ENCODE measurements around the gene BEX4. TPM values are rescaled to one million over a fixed set of nuclear protein-coding genes. Genes with fewer than 3 reads are reported as not detected.
"Not testable (repeated sequence)": the region's sequence is repeated elsewhere in the genome, so short reads cannot be mapped to it uniquely, and the experiment has no call there.

BEX4 gene, protein sequence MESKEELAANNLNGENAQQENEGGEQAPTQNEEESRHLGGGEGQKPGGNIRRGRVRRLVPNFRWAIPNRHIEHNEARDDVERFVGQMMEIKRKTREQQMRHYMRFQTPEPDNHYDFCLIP
- polyA plus RNA-seq (2011; rRNA removed), result 13.6 and 38.7 TPM in 2 replicates
- 1.2 and 2.8 TPM in 2 replicates for polyA minus RNA-seq (2011; rRNA and poly(A)+ RNA removed)

DNA sequence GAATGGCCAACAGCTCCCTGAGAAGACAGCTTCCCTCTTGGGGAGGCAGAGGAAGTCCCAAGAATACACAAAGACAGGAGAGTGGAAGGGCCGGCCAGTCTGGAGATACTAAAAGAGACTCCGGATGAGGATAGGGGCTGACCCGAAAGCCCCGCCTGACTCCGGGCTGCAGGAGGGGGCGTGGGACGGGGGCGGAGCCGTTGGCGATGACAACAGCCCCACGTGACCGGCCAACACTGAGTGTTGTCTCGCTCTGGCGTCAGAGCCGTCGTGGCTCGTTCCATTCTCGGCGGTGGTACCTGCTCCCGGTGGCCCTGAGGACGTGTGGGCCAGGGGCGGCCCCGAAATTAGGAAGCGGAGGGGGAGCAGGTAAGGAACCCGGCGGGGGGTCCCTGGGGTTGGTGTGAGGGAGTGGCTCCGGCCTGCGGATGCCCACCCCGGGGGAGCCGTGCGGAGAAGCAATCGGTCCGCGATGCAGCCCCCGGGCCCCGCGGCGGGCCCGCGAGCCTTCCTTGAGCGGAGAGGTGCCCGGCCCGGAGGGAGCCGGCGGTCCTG lies at the start of gene BEX4:
BEX4 (plus strand) TSS at position 239 of the 555 bp plus-strand sequence. CDS start 1,046 bp downstream, outside the sequence.
- peak within 1 kb of the TSS; percentile 80 for H3K4me3 ChIP-seq (ENCODE audit: low read depth, low read length)
- ChIA-PET POLR2A (no interaction called here), CTCF (no interaction called here)
- H3K27me3 ChIP-seq (ENCODE audit: control insufficient read depth, insufficient read depth, low read length), result no peaks in the 10 kb centered on the region
- peak; percentile 25 for DNase-seq (ENCODE audit: low read depth)
- H3K36me3 ChIP-seq (ENCODE audit: control insufficient read depth, insufficient read depth, low read length), result no peaks in the 10 kb centered on the region
- TF ChIP-seq, protein P1, sequence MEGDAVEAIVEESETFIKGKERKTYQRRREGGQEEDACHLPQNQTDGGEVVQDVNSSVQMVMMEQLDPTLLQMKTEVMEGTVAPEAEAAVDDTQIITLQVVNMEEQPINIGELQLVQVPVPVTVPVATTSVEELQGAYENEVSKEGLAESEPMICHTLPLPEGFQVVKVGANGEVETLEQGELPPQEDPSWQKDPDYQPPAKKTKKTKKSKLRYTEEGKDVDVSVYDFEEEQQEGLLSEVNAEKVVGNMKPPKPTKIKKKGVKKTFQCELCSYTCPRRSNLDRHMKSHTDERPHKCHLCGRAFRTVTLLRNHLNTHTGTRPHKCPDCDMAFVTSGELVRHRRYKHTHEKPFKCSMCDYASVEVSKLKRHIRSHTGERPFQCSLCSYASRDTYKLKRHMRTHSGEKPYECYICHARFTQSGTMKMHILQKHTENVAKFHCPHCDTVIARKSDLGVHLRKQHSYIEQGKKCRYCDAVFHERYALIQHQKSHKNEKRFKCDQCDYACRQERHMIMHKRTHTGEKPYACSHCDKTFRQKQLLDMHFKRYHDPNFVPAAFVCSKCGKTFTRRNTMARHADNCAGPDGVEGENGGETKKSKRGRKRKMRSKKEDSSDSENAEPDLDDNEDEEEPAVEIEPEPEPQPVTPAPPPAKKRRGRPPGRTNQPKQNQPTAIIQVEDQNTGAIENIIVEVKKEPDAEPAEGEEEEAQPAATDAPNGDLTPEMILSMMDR (IDR thresholded peaks at IDR 0.05; ENCODE audit: insufficient read depth, low read depth, low read length), result no peak

DNA sequence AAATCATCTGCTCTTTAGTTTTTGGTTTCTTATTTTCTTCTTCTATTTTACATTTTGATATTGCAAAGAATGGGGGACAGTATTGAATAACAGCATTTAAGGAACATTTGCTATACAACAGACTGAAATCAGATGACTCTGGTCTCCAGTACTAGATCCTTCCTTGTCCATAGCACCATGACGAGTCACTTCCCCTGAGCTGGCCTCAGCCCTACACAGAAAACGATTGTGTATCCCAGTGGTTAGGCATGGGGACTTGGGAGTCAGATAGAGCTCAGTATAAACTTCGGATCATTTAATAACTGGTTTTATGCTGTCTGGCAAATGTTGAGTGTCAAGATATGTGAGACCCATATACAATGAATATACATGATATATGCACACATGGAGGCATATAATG lies 44.7 kb upstream of the BEX4 start:
- no peak for DNase-seq (ENCODE audit: low read depth)
- no peaks in the 10 kb centered on the region for H3K36me3 ChIP-seq (ENCODE audit: control insufficient read depth, insufficient read depth, low read length)
- TF ChIP-seq, protein P1 (IDR thresholded peaks at IDR 0.05; ENCODE audit: insufficient read depth, low read depth, low read length), result no peak
- CTCF ChIA-PET, result interaction anchor here (1.3 kb wide), 1 partner anchor 219 kb away, joined by 10 read pairs; no protein-coding TSS in a partner anchor
- POLR2A ChIA-PET, result no interaction called here
- no peaks in the 10 kb centered on the region; the same call in 1 of the 2 replicates for H3K27me3 ChIP-seq (ENCODE audit: control insufficient read depth, insufficient read depth, low read length)
- H3K4me3 ChIP-seq (ENCODE audit: low read depth, low read length), result no peak overlapping the region

DNA sequence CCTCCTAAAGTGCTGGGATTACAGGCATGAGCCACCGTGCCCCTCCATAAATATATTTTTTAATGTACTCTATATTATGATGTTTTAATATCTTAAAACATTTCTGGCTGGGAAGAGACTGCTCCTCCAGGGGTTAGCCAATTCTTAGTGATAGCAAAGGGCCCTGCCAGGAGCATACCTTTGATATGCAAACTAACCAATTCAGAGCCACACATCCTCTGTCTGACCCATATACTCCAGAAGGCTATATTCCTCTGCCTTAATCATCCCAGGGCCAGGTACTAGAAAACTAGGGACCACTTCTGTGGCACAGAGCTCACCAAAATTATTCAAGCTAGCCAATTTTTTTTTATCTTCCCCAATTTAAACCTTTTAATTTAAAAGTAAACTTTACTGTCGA lies 43.6 kb upstream of the BEX4 start:
- no peak for DNase-seq (ENCODE audit: low read depth)
- Histone ChIP-seq H3K36me3 (ENCODE audit: control insufficient read depth, insufficient read depth, low read length) (no peaks in the 10 kb centered on the region), H3K4me3 (ENCODE audit: low read depth, low read length) (no peak overlapping the region), H3K27me3 (ENCODE audit: control insufficient read depth, insufficient read depth, low read length) (no peaks in the 10 kb centered on the region; the same call in 1 of the 2 replicates)
- TF ChIP-seq, protein P1 (IDR thresholded peaks at IDR 0.05; ENCODE audit: insufficient read depth, low read depth, low read length), result no peak
- POLR2A ChIA-PET, result no interaction called here
- CTCF ChIA-PET, result no interaction called here

DNA sequence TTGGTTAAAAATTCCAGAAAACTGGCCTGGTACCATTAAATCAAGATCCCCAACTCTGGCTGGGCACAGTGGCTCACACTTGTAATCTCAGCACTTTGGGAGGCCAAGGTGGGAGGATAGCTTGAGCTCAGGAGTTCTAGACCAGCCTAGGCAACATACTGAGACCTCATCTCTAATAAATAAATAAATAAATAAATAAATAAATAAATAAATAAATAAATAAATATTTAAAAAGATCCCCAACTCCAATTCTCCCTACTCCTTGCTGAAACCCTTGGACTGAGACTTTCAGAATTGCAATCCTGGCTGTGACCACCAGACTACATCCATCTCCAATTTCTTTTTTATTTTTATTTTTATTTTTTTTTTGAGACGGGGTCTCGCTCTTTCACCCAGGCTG lies 39.7 kb upstream of the BEX4 start:
- H3K4me3 ChIP-seq (ENCODE audit: low read depth, low read length); POLR2A ChIA-PET; H3K36me3 ChIP-seq (ENCODE audit: control insufficient read depth, insufficient read depth, low read length); H3K27me3 ChIP-seq (ENCODE audit: control insufficient read depth, insufficient read depth, low read length); DNase-seq (ENCODE audit: low read depth): not testable (repeated sequence)
- CTCF ChIA-PET, result interaction anchor here (0.9 to 4.9 kb wide), 3 partner anchors 17 to 1107 kb away, joined by 3 to 39 read pairs (median 6); no protein-coding TSS in a partner anchor

DNA sequence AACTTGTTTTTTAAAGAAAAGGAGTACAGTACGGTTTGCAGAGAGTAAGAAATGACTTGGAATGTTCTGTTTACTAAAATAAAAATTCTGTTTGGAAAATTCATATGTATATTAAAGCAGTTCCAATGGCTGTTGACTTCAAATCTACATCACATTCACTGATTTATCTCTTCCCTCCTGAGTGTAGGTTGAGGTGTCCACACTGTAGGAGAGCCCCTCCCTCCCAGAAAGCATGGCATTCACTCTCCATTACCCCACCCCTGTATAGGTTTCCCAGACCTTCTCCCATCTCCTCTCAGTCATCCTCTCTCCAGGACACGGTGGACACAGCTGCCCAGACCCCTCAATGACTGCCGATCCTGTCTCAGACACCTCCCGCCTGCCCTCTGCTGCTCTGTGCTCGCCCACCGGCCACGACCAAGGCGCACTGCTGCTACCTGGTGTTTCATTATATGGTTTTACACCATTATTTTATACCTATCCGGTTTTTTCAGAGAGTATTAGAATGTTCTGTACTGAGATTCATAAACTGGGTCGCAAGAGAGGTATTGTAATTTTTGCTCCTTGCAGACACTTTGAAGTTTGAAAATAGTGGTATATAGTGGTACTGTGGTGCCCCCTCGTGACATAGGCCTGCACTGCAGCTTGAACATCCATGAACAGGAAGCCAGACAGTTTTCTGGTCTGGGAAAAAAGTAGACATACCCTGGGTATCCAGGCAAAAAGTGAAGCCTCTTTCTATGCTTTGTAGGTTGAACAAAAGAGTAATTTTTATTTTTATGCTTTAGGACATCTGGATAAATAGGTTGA lies 38.8 kb upstream of the BEX4 start:
- Histone ChIP-seq H3K27me3 (ENCODE audit: control insufficient read depth, insufficient read depth, low read length) (no peaks in the 10 kb centered on the region; the same call in 1 of the 2 replicates), H3K36me3 (ENCODE audit: control insufficient read depth, insufficient read depth, low read length) (no peaks in the 10 kb centered on the region), H3K4me3 (ENCODE audit: low read depth, low read length) (no peak overlapping the region; the same call in 1 of the 2 replicates)
- no peak for DNase-seq (ENCODE audit: low read depth)
- ChIA-PET POLR2A (interaction anchor here (0.7 kb wide), 1 partner anchor 104 kb away, joined by 3 read pairs; no protein-coding TSS in a partner anchor), CTCF (interaction anchor here (0.5 to 4.9 kb wide), 9 partner anchors 18 to 1108 kb away, joined by 3 to 39 read pairs (median 4); no protein-coding TSS in a partner anchor)
- TF ChIP-seq, protein P1 (IDR thresholded peaks at IDR 0.05; ENCODE audit: insufficient read depth, low read depth, low read length), result peak; percentile 72

Measured in BJ (cell line).